OCI-LY7 (cell line): ENCODE measurements around the gene SAP30L. TPM values are rescaled to one million over a fixed set of nuclear protein-coding genes. Genes with fewer than 3 reads are reported as not detected.

Experiments
- BruUV-seq: library from RNA; stranded (reverse); fragments of 400-500 nt; replicated peaks from 2 replicates; lab custom pipeline; 2021; lab: Mats Ljungman, UMichigan
- CTCF ChIA-PET: fragments of 300-600 bp; sonication (Branson Sonifier 250); formaldehyde crosslinking; loops from one replicate; lab custom pipeline; 2022; ENCODE audit warnings: antibody characterized with exemption; ENCODE audit not compliant: unreplicated experiment; lab: Charles Lee
- POLR2A ChIA-PET: fragments of 300-600 bp; sonication (Branson Sonifier 250); formaldehyde crosslinking; loops from one replicate; lab custom pipeline; 2022; ENCODE audit warnings: antibody characterized with exemption; lab: Charles Lee
- DNase-seq: peaks from one replicate; pipeline ENCODE4 v3.0.0-alpha.2; 2015; ENCODE audit warnings: low spot score
- H2AFZ ChIP-seq: fragments of 200-600 bp; sonication (generic), shearing (Covaris generic); 2 replicates; pipeline ENCODE4 v1.6.1; 2014; ENCODE audit warnings: mild to moderate bottlenecking, antibody characterized with exemption, low read length, moderate library complexity
- H3K27ac ChIP-seq: fragments of 200-600 bp; sonication (generic); 2 replicates; pipeline ENCODE4 v1.5.1; 2014; ENCODE audit warnings: mixed run types, low read depth, mild to moderate bottlenecking, moderate library complexity, low read length, inconsistent platforms; ENCODE audit not compliant: poor library complexity, severe bottlenecking
- H3K36me3 ChIP-seq: fragments of 200-600 bp; sonication (generic); 2 replicates; pipeline ENCODE4 v1.6.1; 2014; ENCODE audit warnings: mild to moderate bottlenecking, antibody characterized with exemption, low read length, moderate library complexity, mixed read lengths; ENCODE audit not compliant: insufficient read depth
- H3K4me1 ChIP-seq: fragments of 200-600 bp; sonication (generic); 2 replicates; pipeline ENCODE4 v1.5.1; 2014; ENCODE audit warnings: mild to moderate bottlenecking, low read length; ENCODE audit not compliant: insufficient read depth, poor library complexity, severe bottlenecking
- H3K4me2 ChIP-seq: fragments of 200-600 bp; sonication (generic); 2 replicates; pipeline ENCODE4 v1.6.1; 2014; ENCODE audit warnings: mild to moderate bottlenecking, low read length
- H3K4me3 ChIP-seq: fragments of 200-600 bp; sonication (generic); 2 replicates; pipeline ENCODE4 v1.5.1; 2014; ENCODE audit warnings: mild to moderate bottlenecking, low read depth, low read length; ENCODE audit not compliant: poor library complexity, severe bottlenecking
- H3K79me2 ChIP-seq: fragments of 200-600 bp; sonication (generic); 2 replicates; pipeline ENCODE4 v1.6.1; 2016; ENCODE audit warnings: low read depth, mild to moderate bottlenecking, low read length, moderate library complexity, mixed read lengths; ENCODE audit not compliant: insufficient read depth
- H3K9me2 ChIP-seq: fragments of 200-600 bp; sonication (generic); 2 replicates; pipeline ENCODE4 v1.6.1; 2016; ENCODE audit warnings: mild to moderate bottlenecking, low read length, mixed read lengths; ENCODE audit not compliant: insufficient read depth
- H3K9me3 ChIP-seq: fragments of 200-600 bp; sonication (generic); 2 replicates; pipeline ENCODE4 v1.6.1; 2014; ENCODE audit warnings: mild to moderate bottlenecking, mixed run types, low read length, mixed read lengths
- H4K20me1 ChIP-seq: fragments of 200-600 bp; sonication (generic); 2 replicates; pipeline ENCODE4 v1.6.1; 2014; ENCODE audit warnings: mild to moderate bottlenecking, antibody characterized with exemption, low read length, moderate library complexity, mixed read lengths; ENCODE audit not compliant: insufficient read depth
- EZH2phosphoT487 ChIP-seq: fragments of 200-600 bp; sonication (generic); IDR thresholded peaks from 2 replicates; pipeline ENCODE4 v1.6.1; 2018; ENCODE audit warnings: low read depth, borderline replicate concordance, mild to moderate bottlenecking, mixed run types, antibody characterized with exemption, low read length, moderate library complexity, mixed read lengths
- intact Hi-C: fragments of 100-400 bp; cut with micrococcal nuclease; formaldehyde crosslinking; loops from one replicate; pipeline ENCODE4 v1.10.0; 2022; ENCODE audit not compliant: unreplicated experiment
- total RNA-seq, 2 experiments: library from RNA; depleted of rRNA in 1 of 2; stranded (reverse); fragments of >200 nt in 1 of 2; shearing (Covaris generic) in 1 of 2; gene quantifications; 2 replicates each; pipeline ENCODE4 v1.2.3, GENCODE V29; 2014 to 2022
- TF ChIP-seq, protein P1 (sequence below): fragments of 200-600 bp; sonication (generic); conservative IDR thresholded peaks from 2 replicates; pipeline ENCODE4 v1.5.1; 2014; ENCODE audit warnings: mild to moderate bottlenecking, antibody characterized with exemption, low read length, moderate library complexity, mixed read lengths

SAP30L gene
- total RNA-seq, 2 experiments from 2014 or later = 37.5 to 38.7 TPM

- H3K9me2 ChIP-seq = no peaks in the 10 kb centered on the region
- no peaks in the 10 kb centered on the region for H3K4me1 ChIP-seq
- H3K4me2 ChIP-seq = no peak overlapping the region
- intact Hi-C loops = no loop called here
- CTCF ChIA-PET = no interaction called here
- POLR2A ChIA-PET = interaction anchor here (0.6 kb wide), 2 partner anchors 9 to 86 kb away, joined by 3 read pairs; no protein-coding TSS in a partner anchor
- no peak overlapping the region for H3K27ac ChIP-seq
- no peaks in the 10 kb centered on the region for H3K79me2 ChIP-seq
- no peak for DNase-seq
- no peaks in the 10 kb centered on the region for H3K9me3 ChIP-seq
- TF ChIP-seq, protein P1, sequence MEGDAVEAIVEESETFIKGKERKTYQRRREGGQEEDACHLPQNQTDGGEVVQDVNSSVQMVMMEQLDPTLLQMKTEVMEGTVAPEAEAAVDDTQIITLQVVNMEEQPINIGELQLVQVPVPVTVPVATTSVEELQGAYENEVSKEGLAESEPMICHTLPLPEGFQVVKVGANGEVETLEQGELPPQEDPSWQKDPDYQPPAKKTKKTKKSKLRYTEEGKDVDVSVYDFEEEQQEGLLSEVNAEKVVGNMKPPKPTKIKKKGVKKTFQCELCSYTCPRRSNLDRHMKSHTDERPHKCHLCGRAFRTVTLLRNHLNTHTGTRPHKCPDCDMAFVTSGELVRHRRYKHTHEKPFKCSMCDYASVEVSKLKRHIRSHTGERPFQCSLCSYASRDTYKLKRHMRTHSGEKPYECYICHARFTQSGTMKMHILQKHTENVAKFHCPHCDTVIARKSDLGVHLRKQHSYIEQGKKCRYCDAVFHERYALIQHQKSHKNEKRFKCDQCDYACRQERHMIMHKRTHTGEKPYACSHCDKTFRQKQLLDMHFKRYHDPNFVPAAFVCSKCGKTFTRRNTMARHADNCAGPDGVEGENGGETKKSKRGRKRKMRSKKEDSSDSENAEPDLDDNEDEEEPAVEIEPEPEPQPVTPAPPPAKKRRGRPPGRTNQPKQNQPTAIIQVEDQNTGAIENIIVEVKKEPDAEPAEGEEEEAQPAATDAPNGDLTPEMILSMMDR = no peak
- no peak for TF ChIP-seq EZH2phosphoT487
- no peaks in the 10 kb centered on the region for H3K36me3 ChIP-seq
- no peaks in the 10 kb centered on the region for H4K20me1 ChIP-seq
- no peak overlapping the region for H3K4me3 ChIP-seq
- H2AFZ ChIP-seq = no peak overlapping the region
- no TSS peak for BruUV-seq
These were observed 28.9 kb downstream of the SAP30L start for GRCh38 chr5:154474396-154475334.

GRCh38 chr5:154475591-154476353 is 30.0 kb downstream of the SAP30L start:
- POLR2A ChIA-PET = interaction anchor here (0.6 kb wide), 2 partner anchors 10 to 374 kb away, joined by 3 to 4 read pairs; no protein-coding TSS in a partner anchor
- Histone ChIP-seq H3K9me2 (no peaks in the 10 kb centered on the region), H3K36me3 (no peaks in the 10 kb centered on the region), H3K4me3 (no peak overlapping the region), H3K4me1 (no peaks in the 10 kb centered on the region), H4K20me1 (no peaks in the 10 kb centered on the region), H3K4me2 (no peak overlapping the region), H3K79me2 (no peaks in the 10 kb centered on the region), H3K9me3 (no peaks in the 10 kb centered on the region), H3K27ac (no peak overlapping the region), H2AFZ (no peak overlapping the region)
- CTCF ChIA-PET = no interaction called here
- no TSS peak for BruUV-seq
- intact Hi-C loops = no loop called here
- no peak for DNase-seq
- TF ChIP-seq, protein P1 = no peak
- no peak for TF ChIP-seq EZH2phosphoT487
